Stomach (tissue), 4 donors: ENCODE measurements around the gene AKAP6.

ENCODE experiments used
- POLR2A ChIP-seq, 4 donors: fragments of 450-650 bp; IDR thresholded peaks; one replicate each; pipeline ENCODE4 v1.6.1; 2016; ENCODE audit warnings: antibody characterized with exemption in 4 of 4, control low read depth in 2 of 4, mild to moderate bottlenecking in 1 of 4, moderate library complexity in 1 of 4
- POLR2AphosphoS5 ChIP-seq, 3 donors: sonication (generic); formaldehyde crosslinking; IDR thresholded peaks; one replicate each; pipeline ENCODE4 v1.6.1; 2016; ENCODE audit warnings: antibody characterized with exemption in 3 of 3
- TF ChIP-seq, protein P1 (sequence below), 7 experiments: fragments of 450-650 bp in 4 of 7; fragments of 200-600 bp in 3 of 7; sonication (generic) in 3 of 7; IDR thresholded peaks; one replicate each; pipeline ENCODE4 v1.5.1; 2016 to 2019; ENCODE audit warnings: antibody characterized with exemption in 7 of 7, control low read depth in 2 of 7, mild to moderate bottlenecking in 1 of 7

DNA sequence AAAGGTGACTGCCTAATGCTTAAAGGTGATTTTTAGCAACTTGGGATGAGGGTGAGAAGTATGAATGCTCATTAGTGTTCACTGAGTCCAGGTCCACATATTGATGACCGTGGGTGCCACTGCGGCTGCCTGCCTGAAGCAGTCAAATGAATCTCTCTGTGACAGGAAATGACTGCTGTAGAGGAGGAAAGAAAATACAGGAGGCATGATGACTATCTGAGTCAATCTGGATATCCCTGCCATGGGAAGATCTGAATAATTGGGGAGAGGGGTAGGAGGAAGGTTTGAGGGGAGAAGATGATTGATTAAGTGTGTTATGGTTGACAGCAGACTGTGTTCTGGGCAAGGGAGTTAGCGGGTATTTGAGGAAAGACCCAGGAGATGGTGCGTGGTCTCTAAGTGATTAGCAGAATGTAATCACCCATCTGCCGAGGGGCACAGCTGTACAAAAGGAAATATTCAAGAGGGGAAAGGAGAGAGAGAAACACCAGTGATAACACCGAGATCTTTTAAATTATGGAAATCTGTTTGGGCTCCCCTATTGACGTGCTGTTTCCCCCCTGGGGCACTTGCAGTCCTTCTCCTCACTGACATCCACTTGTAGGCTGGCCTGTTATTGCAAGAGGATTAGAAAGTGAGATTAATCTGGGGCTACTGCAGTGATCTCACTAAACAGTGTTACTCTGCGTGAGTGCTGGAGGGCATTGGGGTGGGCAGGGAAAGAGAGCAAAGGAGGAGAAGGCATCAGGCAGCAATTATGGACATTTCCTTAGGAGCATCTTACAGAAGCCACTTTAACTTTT, 97.7 kb downstream of the AKAP6 start:
- TF ChIP-seq, protein P1, sequence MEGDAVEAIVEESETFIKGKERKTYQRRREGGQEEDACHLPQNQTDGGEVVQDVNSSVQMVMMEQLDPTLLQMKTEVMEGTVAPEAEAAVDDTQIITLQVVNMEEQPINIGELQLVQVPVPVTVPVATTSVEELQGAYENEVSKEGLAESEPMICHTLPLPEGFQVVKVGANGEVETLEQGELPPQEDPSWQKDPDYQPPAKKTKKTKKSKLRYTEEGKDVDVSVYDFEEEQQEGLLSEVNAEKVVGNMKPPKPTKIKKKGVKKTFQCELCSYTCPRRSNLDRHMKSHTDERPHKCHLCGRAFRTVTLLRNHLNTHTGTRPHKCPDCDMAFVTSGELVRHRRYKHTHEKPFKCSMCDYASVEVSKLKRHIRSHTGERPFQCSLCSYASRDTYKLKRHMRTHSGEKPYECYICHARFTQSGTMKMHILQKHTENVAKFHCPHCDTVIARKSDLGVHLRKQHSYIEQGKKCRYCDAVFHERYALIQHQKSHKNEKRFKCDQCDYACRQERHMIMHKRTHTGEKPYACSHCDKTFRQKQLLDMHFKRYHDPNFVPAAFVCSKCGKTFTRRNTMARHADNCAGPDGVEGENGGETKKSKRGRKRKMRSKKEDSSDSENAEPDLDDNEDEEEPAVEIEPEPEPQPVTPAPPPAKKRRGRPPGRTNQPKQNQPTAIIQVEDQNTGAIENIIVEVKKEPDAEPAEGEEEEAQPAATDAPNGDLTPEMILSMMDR (IDR thresholded peaks at IDR 0.05): no peak
- no peak for TF ChIP-seq POLR2A (IDR thresholded peaks at IDR 0.05)
- no peak for TF ChIP-seq POLR2AphosphoS5 (IDR thresholded peaks at IDR 0.05)
